IMR-90 (cell line): ENCODE data around the gene TRABD. TPM values are rescaled to one million over a fixed set of nuclear protein-coding genes. Genes with fewer than 3 reads are reported as not detected.
A peak's percentile ranks its signal among the peaks of the same experiment; 100 is the strongest.

Experiments used
- ATAC-seq: fragments of 200-7000 bp; cut with Tn5 transposase; 2 replicates; pipeline ENCODE4 v1.9.1; 2020; ENCODE audit warnings: low read depth, mild to moderate bottlenecking, moderate library complexity
- BruUV-seq: library from RNA; stranded (reverse); fragments of 400-500 nt; replicated peaks from 2 replicates; lab custom pipeline; 2021; lab: Mats Ljungman, UMichigan
- CTCF ChIA-PET: fragments of 300-600 bp; formaldehyde crosslinking; extraction: SDS; loops from one replicate; lab custom pipeline; 2021; ENCODE audit warnings: antibody characterized with exemption; lab: Yijun Ruan, JAX
- POLR2A ChIA-PET: fragments of 300-600 bp; sonication (Branson Sonifier 250); formaldehyde crosslinking; loops from one replicate; lab custom pipeline; 2022; ENCODE audit warnings: antibody characterized with exemption; ENCODE audit not compliant: unreplicated experiment; lab: Charles Lee
- DNase-seq: peaks from one replicate; pipeline ENCODE4 v3.0.0; 2013
- H2AFZ ChIP-seq: replicated peaks from 2 replicates; pipeline ENCODE3; 2013; ENCODE audit warnings: low read length, mild to moderate bottlenecking; ENCODE audit not compliant: poor library complexity
- H2AK5ac ChIP-seq: 2 replicates; pipeline ENCODE4 v1.6.1; 2013; ENCODE audit warnings: low read depth, low read length, inconsistent platforms
- H2AK9ac ChIP-seq: replicated peaks from 2 replicates; pipeline ENCODE3; 2013; ENCODE audit warnings: mild to moderate bottlenecking, low read depth, low read length, moderate library complexity; ENCODE audit not compliant: poor library complexity
- H2BK120ac ChIP-seq: 2 replicates; pipeline ENCODE4 v1.6.1; 2013; ENCODE audit warnings: low read depth, low read length, inconsistent platforms
- H2BK15ac ChIP-seq: 3 replicates; pipeline ENCODE4 v1.6.1; 2013; ENCODE audit warnings: low read depth, low read length, inconsistent platforms
- H2BK20ac ChIP-seq: 2 replicates; pipeline ENCODE4 v1.6.1; 2013; ENCODE audit warnings: low read depth, mild to moderate bottlenecking, inconsistent platforms, low read length, moderate library complexity
- H2BK5ac ChIP-seq: 2 replicates; pipeline ENCODE4 v1.6.1; 2013; ENCODE audit warnings: mild to moderate bottlenecking, low read depth, low read length, inconsistent platforms; ENCODE audit not compliant: poor library complexity, severe bottlenecking
- H3K14ac ChIP-seq: replicated peaks from 2 replicates; pipeline ENCODE4 v1.6.1; 2013; ENCODE audit warnings: low read depth, low read length, inconsistent platforms
- H3K18ac ChIP-seq: 2 replicates; pipeline ENCODE4 v1.6.1; 2013; ENCODE audit warnings: low read depth, low read length, control low read depth
- H3K23ac ChIP-seq: 2 replicates; pipeline ENCODE4 v1.6.1; 2013; ENCODE audit warnings: low read depth, low read length, inconsistent platforms
- H3K27ac ChIP-seq: 2 replicates; pipeline ENCODE4 v1.5.1; 2013; ENCODE audit warnings: mild to moderate bottlenecking, control low read depth, low read length; ENCODE audit not compliant: insufficient read depth
- H3K27me3 ChIP-seq: 2 replicates; pipeline ENCODE4 v1.6.1; 2013; ENCODE audit warnings: low read length; ENCODE audit not compliant: control insufficient read depth, insufficient read depth
- H3K36me3 ChIP-seq: 2 replicates; pipeline ENCODE4 v1.6.1; 2013; ENCODE audit warnings: low read length, mixed read lengths; ENCODE audit not compliant: control insufficient read depth, insufficient read depth
- H3K4ac ChIP-seq: 2 replicates; pipeline ENCODE4 v1.6.1; 2013; ENCODE audit warnings: low read depth, low read length, inconsistent platforms
- H3K4me1 ChIP-seq: 2 replicates; pipeline ENCODE4 v1.6.1; 2013; ENCODE audit warnings: low read length, mixed read lengths; ENCODE audit not compliant: control insufficient read depth, insufficient read depth
- H3K4me2 ChIP-seq: 2 replicates; pipeline ENCODE4 v1.6.1; 2013; ENCODE audit warnings: low read depth, mild to moderate bottlenecking, control low read depth, low read length, moderate library complexity
- H3K4me3 ChIP-seq: 2 replicates; pipeline ENCODE4 v1.5.1; 2013; ENCODE audit warnings: low read depth, mild to moderate bottlenecking, control low read depth, low read length, moderate library complexity; ENCODE audit not compliant: insufficient read depth
- H3K56ac ChIP-seq: 2 replicates; pipeline ENCODE4 v1.6.1; 2013; ENCODE audit warnings: low read length, inconsistent platforms; ENCODE audit not compliant: insufficient read depth; ENCODE audit errors: extremely low read depth
- H3K79me1 ChIP-seq, 2 experiments: 2 replicates each; pipeline ENCODE4 v1.6.1; 2013; ENCODE audit warnings: low read length in 2 of 2, inconsistent platforms in 1 of 2, low read depth in 1 of 2
- H3K9ac ChIP-seq: 2 replicates; pipeline ENCODE4 v1.6.1; 2013; ENCODE audit warnings: low read depth, low read length, control low read depth
- H3K9me1 ChIP-seq: 2 replicates; pipeline ENCODE4 v1.6.1; 2013; ENCODE audit warnings: low read length, inconsistent platforms; ENCODE audit not compliant: insufficient read depth
- H3K9me3 ChIP-seq: 2 replicates; pipeline ENCODE4 v1.6.1; 2013; ENCODE audit warnings: low read length; ENCODE audit not compliant: control insufficient read depth, insufficient read depth
- H4K20me1 ChIP-seq: 2 replicates; pipeline ENCODE4 v1.6.1; 2013; ENCODE audit warnings: low read length, inconsistent platforms; ENCODE audit not compliant: insufficient read depth
- H4K5ac ChIP-seq: 2 replicates; pipeline ENCODE4 v1.6.1; 2013; ENCODE audit warnings: mild to moderate bottlenecking, low read depth, low read length, control low read depth
- H4K8ac ChIP-seq, 2 experiments: 2 replicates each; pipeline ENCODE4 v1.6.1; 2013; ENCODE audit warnings: low read depth in 2 of 2, low read length in 2 of 2, control low read depth in 1 of 2, inconsistent platforms in 1 of 2
- H4K91ac ChIP-seq: 2 replicates; pipeline ENCODE4 v1.6.1; 2013; ENCODE audit warnings: low read depth, low read length, inconsistent platforms; ENCODE audit not compliant: insufficient read depth
- BHLHE40 ChIP-seq: fragments of 150-350 bp; IDR thresholded peaks from 2 replicates; pipeline ENCODE4 v1.6.1; 2016; ENCODE audit warnings: mild to moderate bottlenecking, low read depth, low read length
- CEBPB ChIP-seq: IDR thresholded peaks from 2 replicates; pipeline ENCODE4 v1.6.1; 2012; ENCODE audit warnings: low read depth, low read length, improper control_type of control experiment
- CHD1 ChIP-seq: IDR thresholded peaks from 2 replicates; pipeline ENCODE4 v1.6.1; 2012; ENCODE audit warnings: low read depth, low read length, improper control_type of control experiment
- FOS ChIP-seq: fragments of 150-350 bp; IDR thresholded peaks from 2 replicates; pipeline ENCODE4 v1.6.1; 2016; ENCODE audit warnings: low read depth, low read length
- MAFK ChIP-seq: IDR thresholded peaks from 2 replicates; pipeline ENCODE4 v1.6.1; 2012; ENCODE audit warnings: low read depth, low read length, improper control_type of control experiment
- MAZ ChIP-seq: IDR thresholded peaks from 2 replicates; pipeline ENCODE4 v1.6.1; 2012; ENCODE audit warnings: low read depth, mild to moderate bottlenecking, low read length, improper control_type of control experiment, moderate library complexity, borderline replicate concordance
- MXI1 ChIP-seq: IDR thresholded peaks from 2 replicates; pipeline ENCODE4 v1.6.1; 2012; ENCODE audit warnings: low read depth, mild to moderate bottlenecking, low read length, moderate library complexity, borderline replicate concordance
- NFE2L2 ChIP-seq: fragments of 150-350 bp; IDR thresholded peaks from 2 replicates; pipeline ENCODE4 v1.6.1; 2016; ENCODE audit warnings: low read depth, mild to moderate bottlenecking, low read length
- POLR2A ChIP-seq: IDR thresholded peaks from 2 replicates; pipeline ENCODE4 v1.6.1; 2012; ENCODE audit warnings: mild to moderate bottlenecking, low read depth, low read length
- RAD21 ChIP-seq: IDR thresholded peaks from 2 replicates; pipeline ENCODE4 v1.6.1; 2012; ENCODE audit warnings: low read length, improper control_type of control experiment
- RCOR1 ChIP-seq: IDR thresholded peaks from 2 replicates; pipeline ENCODE4 v1.6.1; 2012; ENCODE audit warnings: mild to moderate bottlenecking, low read length, improper control_type of control experiment; ENCODE audit not compliant: insufficient replicate concordance
- RFX5 ChIP-seq: IDR thresholded peaks from 2 replicates; pipeline ENCODE4 v1.8.0; 2012; ENCODE audit warnings: low read depth, mild to moderate bottlenecking, low read length, moderate library complexity
- SMC3 ChIP-seq: fragments of 150-350 bp; IDR thresholded peaks from 2 replicates; pipeline ENCODE4 v1.6.1; 2016; ENCODE audit warnings: low read depth, mild to moderate bottlenecking, antibody characterized with exemption, low read length, moderate library complexity
- WGBS, 2 experiments: methylation state at CpG; one replicate each; pipeline versions ENCODE4 v1.1.5 to v1.1.7; 2013; ENCODE audit warnings: missing lambda C conversion rate in 2 of 2; ENCODE audit not compliant: insufficient read length in 1 of 2; ENCODE audit errors: extremely low coverage in 2 of 2; 5-methylcytosine and 5-hydroxymethylcytosine counted together
- dilution Hi-C: fragments of 300-500 bp; cut with HindIII; formaldehyde crosslinking; loops from one replicate; pipeline ENCODE4 v1.14.3; 2018; ENCODE audit warnings: low sequenced_read_pairs; ENCODE audit not compliant: unreplicated experiment
- in situ Hi-C: fragments of 300-500 bp; cut with MboI; formaldehyde crosslinking; loops from 3 replicates; pipeline ENCODE4 v1.14.3; 2019; ENCODE audit warnings: low sequenced_read_pairs, inconsistent platforms, mixed read lengths
- intact Hi-C: fragments of 100-400 bp; cut with micrococcal nuclease; formaldehyde crosslinking; loops from 2 replicates; pipeline ENCODE4 v1.10.0; 2022
- polyA plus RNA-seq, 3 experiments: library from polyadenylated mRNA; depleted of rRNA; stranded (reverse); fragments of >200 nt; gene quantifications; 2 replicates each; pipeline ENCODE4 v1.2.3, GENCODE V29; 2012; ENCODE audit warnings: low replicate concordance in 1 of 3
- total RNA-seq: library from RNA; depleted of rRNA; stranded (reverse); fragments of >200 nt; gene quantifications from 2 replicates; pipeline ENCODE4 v1.2.3, GENCODE V29; 2012
- TF ChIP-seq, protein P1 (sequence below): fragments of 150-350 bp; IDR thresholded peaks from 2 replicates; pipeline ENCODE4 v1.6.1; 2017; ENCODE audit warnings: mild to moderate bottlenecking, antibody characterized with exemption, low read length, low read depth
- TF ChIP-seq, protein P2 (sequence below): conservative IDR thresholded peaks from 2 replicates; pipeline ENCODE4 v1.5.1; 2012; ENCODE audit warnings: mild to moderate bottlenecking, low read depth, low read length, improper control_type of control experiment
- TF ChIP-seq, protein P3 (sequence below): fragments of 150-350 bp; IDR thresholded peaks from 2 replicates; pipeline ENCODE4 v1.6.1; 2016; ENCODE audit warnings: low read depth, mild to moderate bottlenecking, low read length, moderate library complexity, borderline replicate concordance

Gene TRABD
- total and polyA plus RNA-seq, 2 of the 4 experiments (the other 2 are of a cell fraction) = 13.4 to 42.7 TPM

DNA sequence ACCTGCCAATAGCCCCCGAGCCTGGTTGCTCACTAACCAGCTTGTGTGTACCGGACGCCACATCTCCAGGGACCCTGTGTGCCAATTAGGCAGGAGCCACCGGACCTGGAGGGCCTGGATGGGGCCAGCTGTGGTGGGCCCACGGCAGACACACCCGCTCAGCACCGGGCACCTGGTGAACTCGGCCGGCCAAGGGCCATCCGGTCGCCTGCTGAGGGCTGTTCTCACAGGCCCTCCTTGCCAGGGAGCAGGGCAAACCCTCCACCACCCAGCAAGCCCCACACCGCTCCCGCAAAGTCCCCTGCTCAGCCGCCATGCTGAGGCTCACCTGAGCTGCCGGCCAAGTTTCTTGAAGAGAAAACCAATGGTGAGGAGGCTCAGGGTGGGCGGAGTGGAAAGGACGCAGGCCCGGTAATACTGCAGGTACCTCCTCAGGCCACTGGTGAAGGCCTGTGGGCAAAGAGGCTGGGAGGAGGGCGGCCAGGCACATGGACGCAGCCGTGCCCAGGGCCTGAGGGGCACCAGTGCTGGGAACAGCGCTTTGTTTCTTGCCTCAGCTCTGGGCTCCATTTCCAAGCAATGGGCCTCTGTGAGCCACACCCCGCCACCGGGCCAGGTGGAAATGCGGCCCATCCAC lies 42.0 kb downstream of the TRABD start:
- no peak overlapping the region for H3K4ac ChIP-seq
- no peak overlapping the region for H3K4me2 ChIP-seq
- DNase-seq (no peak), ATAC-seq (no peak)
- no peak overlapping the region for H3K56ac ChIP-seq
- H3K9me1 ChIP-seq = peaks cover 3% of the 10 kb centered on the region; the same call in 1 of the 2 replicates
- H4K5ac ChIP-seq = no peak overlapping the region
- no peak overlapping the region for H3K23ac ChIP-seq
- no peaks in the 10 kb centered on the region for H3K4me1 ChIP-seq
- ChIA-PET POLR2A (no interaction called here), CTCF (interaction anchor here (1.6 kb wide), 1 partner anchor 13 kb away, joined by 4 read pairs; no protein-coding TSS in a partner anchor)
- BruUV-seq = no TSS peak
- no peak overlapping the region for H2BK15ac ChIP-seq
- H3K9me3 ChIP-seq = no peaks in the 10 kb centered on the region
- H3K27me3 ChIP-seq = no peaks in the 10 kb centered on the region
- no peak overlapping the region for H3K4me3 ChIP-seq
- intact Hi-C loops (no loop called here), in situ Hi-C loops (no loop called here), dilution Hi-C loops (no loop called here)
- H3K9ac ChIP-seq = no peak overlapping the region
- H3K79me1 ChIP-seq = peaks cover 0 to 18% of the 10 kb centered on the region in 2 experiments; a peak in 1 of 4 replicates
- no peak overlapping the region for H3K18ac ChIP-seq
- H2AK9ac ChIP-seq = peak overlapping the region; percentile 28
- H4K8ac ChIP-seq = no peak overlapping the region
- H2BK20ac ChIP-seq = no peak overlapping the region
- H4K20me1 ChIP-seq = no peaks in the 10 kb centered on the region; the same call in 1 of the 2 replicates
- H2AK5ac ChIP-seq = no peak overlapping the region
- peaks cover 51% of the 10 kb centered on the region for H3K36me3 ChIP-seq
- no peak overlapping the region for H4K91ac ChIP-seq
- no peak overlapping the region for H2BK120ac ChIP-seq
- H2AFZ ChIP-seq = no peak overlapping the region
- H3K27ac ChIP-seq = no peak overlapping the region
- 100% methylated on average over 3 of the region's 25 CpGs; no CpG with 5 or more reads in 1 of the 2 experiments for WGBS, 2 experiments
- no peak overlapping the region for H2BK5ac ChIP-seq
- TF ChIP-seq RCOR1 (no peak), RAD21 (no peak), RFX5 (no peak), MXI1 (no peak), CHD1 (no peak), BHLHE40 (no peak), CEBPB (no peak), NFE2L2 (no peak), POLR2A (no peak), MAZ (no peak), SMC3 (no peak), MAFK (no peak), FOS (no peak)
- TF ChIP-seq, protein P1, sequence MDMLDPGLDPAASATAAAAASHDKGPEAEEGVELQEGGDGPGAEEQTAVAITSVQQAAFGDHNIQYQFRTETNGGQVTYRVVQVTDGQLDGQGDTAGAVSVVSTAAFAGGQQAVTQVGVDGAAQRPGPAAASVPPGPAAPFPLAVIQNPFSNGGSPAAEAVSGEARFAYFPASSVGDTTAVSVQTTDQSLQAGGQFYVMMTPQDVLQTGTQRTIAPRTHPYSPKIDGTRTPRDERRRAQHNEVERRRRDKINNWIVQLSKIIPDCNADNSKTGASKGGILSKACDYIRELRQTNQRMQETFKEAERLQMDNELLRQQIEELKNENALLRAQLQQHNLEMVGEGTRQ = no peak
- TF ChIP-seq, protein P2, sequence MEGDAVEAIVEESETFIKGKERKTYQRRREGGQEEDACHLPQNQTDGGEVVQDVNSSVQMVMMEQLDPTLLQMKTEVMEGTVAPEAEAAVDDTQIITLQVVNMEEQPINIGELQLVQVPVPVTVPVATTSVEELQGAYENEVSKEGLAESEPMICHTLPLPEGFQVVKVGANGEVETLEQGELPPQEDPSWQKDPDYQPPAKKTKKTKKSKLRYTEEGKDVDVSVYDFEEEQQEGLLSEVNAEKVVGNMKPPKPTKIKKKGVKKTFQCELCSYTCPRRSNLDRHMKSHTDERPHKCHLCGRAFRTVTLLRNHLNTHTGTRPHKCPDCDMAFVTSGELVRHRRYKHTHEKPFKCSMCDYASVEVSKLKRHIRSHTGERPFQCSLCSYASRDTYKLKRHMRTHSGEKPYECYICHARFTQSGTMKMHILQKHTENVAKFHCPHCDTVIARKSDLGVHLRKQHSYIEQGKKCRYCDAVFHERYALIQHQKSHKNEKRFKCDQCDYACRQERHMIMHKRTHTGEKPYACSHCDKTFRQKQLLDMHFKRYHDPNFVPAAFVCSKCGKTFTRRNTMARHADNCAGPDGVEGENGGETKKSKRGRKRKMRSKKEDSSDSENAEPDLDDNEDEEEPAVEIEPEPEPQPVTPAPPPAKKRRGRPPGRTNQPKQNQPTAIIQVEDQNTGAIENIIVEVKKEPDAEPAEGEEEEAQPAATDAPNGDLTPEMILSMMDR = no peak
- TF ChIP-seq, protein P3, sequence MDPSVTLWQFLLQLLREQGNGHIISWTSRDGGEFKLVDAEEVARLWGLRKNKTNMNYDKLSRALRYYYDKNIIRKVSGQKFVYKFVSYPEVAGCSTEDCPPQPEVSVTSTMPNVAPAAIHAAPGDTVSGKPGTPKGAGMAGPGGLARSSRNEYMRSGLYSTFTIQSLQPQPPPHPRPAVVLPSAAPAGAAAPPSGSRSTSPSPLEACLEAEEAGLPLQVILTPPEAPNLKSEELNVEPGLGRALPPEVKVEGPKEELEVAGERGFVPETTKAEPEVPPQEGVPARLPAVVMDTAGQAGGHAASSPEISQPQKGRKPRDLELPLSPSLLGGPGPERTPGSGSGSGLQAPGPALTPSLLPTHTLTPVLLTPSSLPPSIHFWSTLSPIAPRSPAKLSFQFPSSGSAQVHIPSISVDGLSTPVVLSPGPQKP = no peak
- H3K14ac ChIP-seq = no peak overlapping the region
